Effector memory CD4-positive, alpha-beta T cell (primary cell): ENCODE results near the gene NCK2.

Source experiments
- DNase-seq, 3 donors: peaks; one replicate each; pipeline ENCODE4 v3.0.0-alpha.2; 2020
- H3K27ac ChIP-seq: 2 replicates; pipeline ENCODE4 v1.7.0; 2013; ENCODE audit warnings: mild to moderate bottlenecking, low read length, moderate library complexity; ENCODE audit not compliant: insufficient read depth, poor library complexity, severe bottlenecking
- H3K27me3 ChIP-seq: replicated peaks from 2 replicates; pipeline ENCODE4 v1.7.0; 2013; ENCODE audit warnings: mild to moderate bottlenecking, low read length; ENCODE audit not compliant: insufficient read depth, control insufficient read depth, poor library complexity, severe bottlenecking
- H3K36me3 ChIP-seq: 2 replicates; pipeline ENCODE4 v1.7.0; 2013; ENCODE audit warnings: mild to moderate bottlenecking, low read length, moderate library complexity; ENCODE audit not compliant: control insufficient read depth, insufficient read depth
- H3K4me1 ChIP-seq: 2 replicates; pipeline ENCODE4 v1.7.0; 2013; ENCODE audit warnings: low read length, mild to moderate bottlenecking; ENCODE audit not compliant: control insufficient read depth, insufficient read depth, poor library complexity, severe bottlenecking
- H3K4me3 ChIP-seq: 2 replicates; pipeline ENCODE4 v1.7.0; 2013; ENCODE audit warnings: low read length, low read depth, mild to moderate bottlenecking; ENCODE audit not compliant: insufficient read depth, poor library complexity, severe bottlenecking
- H3K9me3 ChIP-seq: 2 replicates; pipeline ENCODE4 v1.7.0; 2013; ENCODE audit warnings: mild to moderate bottlenecking, low read length, moderate library complexity; ENCODE audit not compliant: control insufficient read depth

The NCK2 gene

DNA sequence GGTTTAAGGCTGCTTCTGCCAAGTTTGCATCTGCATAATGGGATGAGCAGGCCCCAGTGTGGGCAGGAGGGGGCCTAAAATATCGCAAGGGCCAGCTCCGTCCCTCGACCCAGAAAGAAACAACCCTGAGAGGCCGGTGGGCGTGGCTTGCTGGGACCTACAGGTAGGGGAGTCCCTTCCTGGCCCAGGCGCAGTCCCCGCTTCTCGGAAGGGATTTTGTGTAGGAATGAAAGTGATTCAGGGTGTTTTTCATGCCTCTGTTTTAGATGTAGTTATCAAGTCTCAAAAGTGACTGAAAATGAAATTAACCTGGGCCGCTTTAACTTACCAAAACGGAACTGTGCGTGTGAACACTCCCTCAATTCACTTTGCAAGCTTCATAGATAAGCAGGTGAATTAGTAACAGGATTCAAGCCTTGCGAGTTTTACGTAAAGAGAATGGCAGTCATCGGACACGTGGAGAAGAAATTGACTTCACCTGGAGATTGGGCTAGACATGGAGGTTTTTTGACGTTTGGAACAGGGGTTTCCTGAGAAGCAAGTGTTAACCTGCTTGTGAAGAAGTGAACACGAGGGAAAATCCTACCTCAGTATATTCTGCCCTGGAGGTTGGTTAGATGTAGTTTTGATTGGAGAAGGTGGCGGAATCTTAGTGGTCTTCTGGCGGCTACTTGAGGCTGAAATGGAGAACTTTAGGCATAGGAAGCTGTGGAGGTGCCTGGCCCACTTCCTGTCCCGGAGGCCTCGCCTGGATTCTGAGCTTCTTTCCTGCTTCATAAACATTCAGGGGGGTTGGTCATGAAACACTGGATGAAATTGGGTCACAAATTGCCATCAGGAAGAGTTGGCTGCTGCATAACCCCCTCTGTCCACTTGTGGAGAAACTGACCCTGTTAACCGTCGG, 1.7 kb downstream of the NCK2 start:
- Histone ChIP-seq H3K4me3 (peak overlapping the region; percentile 83), H3K4me1 (peaks cover 57% of the 10 kb centered on the region), H3K9me3 (no peaks in the 10 kb centered on the region), H3K27me3 (no peaks in the 10 kb centered on the region), H3K36me3 (no peaks in the 10 kb centered on the region), H3K27ac (peak overlapping the region; percentile 88)
- peak; percentile 60 to 75 (median 64) for DNase-seq

DNA sequence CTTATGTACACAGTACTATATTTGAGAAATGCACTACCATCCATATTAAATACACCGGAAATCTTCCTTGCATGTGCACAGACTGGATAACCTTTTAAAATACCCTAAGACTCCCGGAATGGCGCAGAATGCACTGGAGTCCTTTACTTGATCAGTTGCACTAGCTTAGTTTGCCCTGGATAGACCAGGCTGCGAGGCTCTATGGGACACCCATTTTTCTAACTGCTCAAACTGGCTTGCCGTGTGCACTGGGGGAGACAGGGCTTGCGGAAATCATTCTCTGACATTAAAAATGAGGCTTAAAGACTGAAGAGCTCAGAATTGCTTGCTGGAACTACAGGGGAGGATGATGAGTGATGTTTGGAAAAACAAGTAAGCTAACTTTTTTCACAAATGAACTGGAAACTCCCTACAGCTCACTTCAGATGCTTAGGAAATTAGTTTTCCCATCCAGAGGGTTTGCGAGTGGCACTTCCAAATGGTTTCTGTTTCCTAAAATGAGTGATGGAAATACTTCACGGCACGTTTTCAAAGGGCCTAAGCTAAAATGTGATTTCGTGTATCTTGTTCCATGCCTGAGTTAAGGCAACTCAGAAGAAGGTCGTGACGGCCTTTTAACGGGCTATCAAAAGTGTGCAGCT, 2.7 kb downstream of the NCK2 start:
- Histone ChIP-seq H3K4me3 (peak overlapping the region; percentile 83), H3K36me3 (peaks cover 4% of the 10 kb centered on the region), H3K4me1 (peaks cover 64% of the 10 kb centered on the region), H3K27me3 (no peaks in the 10 kb centered on the region), H3K27ac (peak overlapping the region; percentile 88), H3K9me3 (no peaks in the 10 kb centered on the region)
- DNase-seq = no peak

DNA sequence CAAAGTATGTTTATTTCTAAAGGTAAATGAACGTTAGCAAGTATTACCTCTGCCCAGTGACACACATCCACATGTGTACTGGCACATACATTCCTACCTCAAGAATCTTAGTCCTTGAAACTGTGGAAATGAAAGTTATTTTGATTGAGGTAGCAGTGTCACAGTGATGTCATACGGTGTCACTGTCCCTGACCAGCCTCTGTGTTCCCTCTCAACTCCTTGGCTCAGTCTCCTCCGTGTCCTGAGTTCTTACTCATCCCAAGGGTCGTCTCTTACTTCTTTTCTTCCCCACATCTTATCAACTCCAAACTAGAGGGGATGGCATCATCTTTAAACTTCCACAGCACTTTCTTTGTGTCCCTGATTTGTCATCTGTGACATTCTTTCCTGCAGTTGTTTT, 3.3 kb downstream of the NCK2 start:
- H3K27me3 ChIP-seq = no peaks in the 10 kb centered on the region
- DNase-seq = peak in 1 of 3 donors; percentile 11
- H3K27ac ChIP-seq = peak overlapping the region; percentile 88
- H3K4me3 ChIP-seq = peak overlapping the region; percentile 83
- H3K36me3 ChIP-seq = peaks cover 4% of the 10 kb centered on the region
- H3K9me3 ChIP-seq = no peaks in the 10 kb centered on the region
- peaks cover 68% of the 10 kb centered on the region for H3K4me1 ChIP-seq

DNA sequence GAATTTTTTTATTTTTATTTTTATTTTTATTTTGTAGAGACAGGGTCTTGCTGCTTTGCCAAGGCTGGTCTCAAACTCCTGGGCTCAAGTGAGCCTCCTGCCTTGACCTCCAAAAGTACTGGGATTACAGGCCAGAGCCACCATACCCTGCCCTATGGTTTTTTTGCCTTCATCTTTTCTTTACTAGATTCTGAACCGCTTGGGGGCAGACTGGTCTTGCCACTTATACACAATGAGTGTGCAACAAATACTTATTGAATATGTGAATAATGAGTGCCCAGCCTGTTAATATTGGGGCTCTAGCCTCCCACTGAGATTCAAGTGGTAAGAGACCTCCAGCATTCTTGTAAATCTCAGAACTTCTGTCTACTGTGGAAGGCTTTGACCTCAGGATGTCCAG, 3.9 kb downstream of the NCK2 start:
- H3K4me1 ChIP-seq = peaks cover 72% of the 10 kb centered on the region
- H3K36me3 ChIP-seq = peaks cover 4% of the 10 kb centered on the region
- H3K9me3 ChIP-seq = no peaks in the 10 kb centered on the region
- H3K27ac ChIP-seq = peak overlapping the region; percentile 88
- H3K27me3 ChIP-seq = no peaks in the 10 kb centered on the region
- DNase-seq = no peak
- H3K4me3 ChIP-seq = peak overlapping the region; percentile 29

DNA sequence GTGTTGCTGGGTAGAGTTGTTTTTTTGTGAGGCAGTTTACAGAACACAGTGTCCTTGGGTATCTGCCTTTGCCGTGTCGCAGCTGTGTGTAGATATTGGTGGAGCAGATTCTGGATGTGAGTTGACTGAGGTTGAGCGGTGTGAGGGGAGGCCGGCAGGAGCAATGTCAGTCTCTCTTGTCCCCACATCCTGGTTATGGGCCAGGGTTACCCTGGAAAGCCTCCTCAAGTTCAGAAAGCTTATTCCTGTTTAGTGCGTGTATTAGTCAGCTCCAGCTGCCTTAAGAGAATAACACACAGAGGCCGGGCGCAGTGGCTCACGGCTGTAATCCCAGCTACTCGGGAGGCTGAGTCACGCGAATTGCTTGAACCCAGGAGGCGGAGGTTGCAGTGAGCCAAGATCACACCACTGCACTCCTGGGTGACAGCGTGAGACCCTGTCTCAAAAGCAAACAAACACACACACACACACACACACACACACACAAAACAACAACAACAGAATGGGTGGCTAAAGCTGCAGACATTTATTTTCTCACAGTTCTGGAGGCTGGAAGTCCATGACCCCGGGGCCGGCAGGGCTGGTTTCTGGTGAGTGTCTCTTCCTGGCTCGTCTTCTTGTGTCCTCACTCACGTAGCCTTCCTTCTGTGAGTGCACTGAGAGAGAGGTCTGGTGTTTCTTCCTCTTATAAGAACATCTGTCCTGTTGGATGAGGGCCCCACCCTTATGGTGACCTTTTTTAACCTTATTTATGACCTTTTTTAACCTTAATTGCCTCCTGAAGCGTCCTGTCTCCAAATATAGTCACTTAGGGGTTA, 5.1 kb downstream of the NCK2 start:
- Histone ChIP-seq H3K27me3 (no peaks in the 10 kb centered on the region), H3K27ac (peak overlapping the region; percentile 88), H3K36me3 (peaks cover 4% of the 10 kb centered on the region), H3K9me3 (no peaks in the 10 kb centered on the region), H3K4me1 (peaks cover 73% of the 10 kb centered on the region), H3K4me3 (peak overlapping the region; percentile 29)
- peak in 2 of 3 donors; percentile 28 to 42 for DNase-seq

DNA sequence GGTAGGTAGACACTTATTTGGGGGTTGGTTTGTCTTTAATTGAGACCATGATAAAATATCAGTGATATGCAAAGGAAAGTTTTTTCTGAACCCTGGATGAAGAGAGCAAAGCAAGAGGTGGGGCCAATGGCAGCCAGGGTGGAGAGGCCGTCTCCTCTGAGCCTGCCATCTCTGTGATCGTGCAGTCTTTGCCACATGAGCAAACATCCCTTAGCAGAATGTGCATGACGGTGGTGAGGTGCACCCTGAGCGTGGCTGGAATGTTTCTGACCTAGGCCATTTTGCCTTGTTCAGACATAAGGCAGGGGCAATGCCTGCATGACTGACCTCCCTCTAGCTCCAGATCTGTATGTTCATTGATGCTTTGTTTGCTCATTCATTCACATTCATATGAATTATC, 6.0 kb downstream of the NCK2 start:
- no peaks in the 10 kb centered on the region for H3K27me3 ChIP-seq
- H3K36me3 ChIP-seq = peaks cover 4% of the 10 kb centered on the region
- H3K9me3 ChIP-seq = no peaks in the 10 kb centered on the region
- peaks cover 82% of the 10 kb centered on the region for H3K4me1 ChIP-seq
- H3K27ac ChIP-seq = peak overlapping the region; percentile 88
- DNase-seq = no peak
- H3K4me3 ChIP-seq = peak overlapping the region; percentile 29

DNA sequence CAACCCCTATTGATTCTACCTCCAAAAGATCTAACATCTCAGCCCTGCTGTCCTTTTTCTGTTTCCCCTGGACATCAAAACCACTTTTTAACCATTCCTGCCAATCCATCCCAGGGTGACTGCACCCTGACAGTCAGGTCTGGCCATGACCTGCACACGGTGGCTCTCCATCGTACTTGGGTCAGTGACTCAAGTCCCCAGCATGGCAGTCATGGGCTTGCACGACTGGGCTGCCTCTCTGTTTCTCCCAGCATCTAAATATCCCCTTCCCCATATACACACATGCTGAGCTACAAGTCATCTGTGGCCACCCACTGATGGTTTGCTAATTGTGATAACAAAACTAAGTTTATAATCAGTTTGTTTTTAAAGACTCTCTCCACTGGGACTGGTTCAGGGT, 6.6 kb downstream of the NCK2 start:
- H3K36me3 ChIP-seq = peaks cover 4% of the 10 kb centered on the region
- H3K9me3 ChIP-seq = no peaks in the 10 kb centered on the region
- H3K4me3 ChIP-seq = peak overlapping the region; percentile 14
- peaks cover 84% of the 10 kb centered on the region for H3K4me1 ChIP-seq
- DNase-seq = no peak
- H3K27ac ChIP-seq = peak overlapping the region; percentile 88
- H3K27me3 ChIP-seq = no peaks in the 10 kb centered on the region

DNA sequence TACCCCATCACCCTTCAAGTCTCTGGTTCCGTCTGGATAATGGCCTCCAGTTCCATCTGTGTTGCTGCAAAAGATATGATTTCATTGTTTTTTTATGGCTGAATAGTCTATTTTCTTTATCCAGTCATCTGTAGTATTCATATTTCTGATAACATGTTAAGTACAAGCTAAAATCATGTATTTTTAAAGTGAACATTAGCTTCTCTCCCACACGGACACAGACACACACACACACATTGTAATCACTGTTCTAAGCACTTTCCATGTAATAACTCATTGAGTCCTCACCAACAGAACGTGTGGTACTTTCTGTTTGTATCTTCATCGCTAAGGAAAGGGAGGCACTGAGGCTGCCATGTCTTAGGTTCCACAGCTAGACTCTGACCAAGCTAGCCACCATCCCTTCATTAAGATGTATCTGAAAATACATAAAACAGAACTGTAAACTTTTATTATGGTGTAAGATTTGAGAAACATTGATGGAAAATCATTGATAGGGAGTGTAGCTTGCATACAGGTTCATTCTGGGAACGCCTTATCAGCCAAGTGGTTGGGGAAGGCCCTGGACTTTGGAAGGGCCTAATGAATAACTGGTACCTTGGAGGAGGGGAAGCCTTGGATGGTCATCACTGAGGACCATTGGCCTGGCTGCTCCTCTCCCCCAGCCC, 8.1 kb downstream of the NCK2 start:
- Histone ChIP-seq H3K36me3 (peaks cover 4% of the 10 kb centered on the region), H3K4me3 (peak overlapping the region; percentile 9), H3K27ac (peak overlapping the region; percentile 75), H3K27me3 (no peaks in the 10 kb centered on the region), H3K4me1 (peaks cover 88% of the 10 kb centered on the region), H3K9me3 (no peaks in the 10 kb centered on the region)
- DNase-seq = no peak

DNA sequence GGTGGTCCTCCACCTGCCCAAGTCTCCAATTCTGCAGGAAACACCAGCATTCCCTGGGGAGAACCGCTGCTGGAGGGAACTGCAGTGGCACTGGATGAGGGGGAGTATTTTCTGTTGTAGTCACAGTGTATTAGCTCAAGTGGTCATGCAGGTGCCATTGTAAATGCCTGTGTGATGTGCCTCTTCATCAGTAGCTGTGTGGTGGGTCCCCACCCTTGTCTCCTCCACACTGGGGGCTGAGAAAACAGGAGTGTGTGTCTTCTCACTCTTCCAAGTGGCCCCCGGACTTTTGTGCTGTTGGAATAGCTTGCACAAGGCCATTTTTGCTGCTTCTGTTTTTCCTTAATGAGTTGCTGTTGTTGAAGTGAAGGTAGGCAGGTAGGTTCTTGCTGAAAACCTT, 8.7 kb downstream of the NCK2 start:
- H3K27ac ChIP-seq = peak overlapping the region; percentile 75
- H3K4me3 ChIP-seq = peak overlapping the region; percentile 9
- peaks cover 89% of the 10 kb centered on the region for H3K4me1 ChIP-seq
- H3K27me3 ChIP-seq = no peaks in the 10 kb centered on the region
- no peaks in the 10 kb centered on the region for H3K9me3 ChIP-seq
- H3K36me3 ChIP-seq = peaks cover 4% of the 10 kb centered on the region
- no peak for DNase-seq
